NOMO-1 treated with DMSO at 0.1 percent for 48 hours (cell line): ENCODE results near the gene PLEKHD1.
"Not testable (repeated sequence)": the region's sequence is repeated elsewhere in the genome, so short reads cannot be mapped to it uniquely, and the experiment has no call there.

Source experiments
- DNase-seq: peaks from one replicate; lab custom pipeline; 2025; ENCODE audit not compliant: unreplicated experiment; lab: John Stamatoyannopoulos, UW

PLEKHD1 gene

GRCh38 chr14:69484444-69485314, at the start of gene PLEKHD1:
PLEKHD1 (plus strand) TSS chr14:69484728; CDS start chr14:69484966, 238 bp downstream.
- DNase-seq, result peak; percentile 2

DNA sequence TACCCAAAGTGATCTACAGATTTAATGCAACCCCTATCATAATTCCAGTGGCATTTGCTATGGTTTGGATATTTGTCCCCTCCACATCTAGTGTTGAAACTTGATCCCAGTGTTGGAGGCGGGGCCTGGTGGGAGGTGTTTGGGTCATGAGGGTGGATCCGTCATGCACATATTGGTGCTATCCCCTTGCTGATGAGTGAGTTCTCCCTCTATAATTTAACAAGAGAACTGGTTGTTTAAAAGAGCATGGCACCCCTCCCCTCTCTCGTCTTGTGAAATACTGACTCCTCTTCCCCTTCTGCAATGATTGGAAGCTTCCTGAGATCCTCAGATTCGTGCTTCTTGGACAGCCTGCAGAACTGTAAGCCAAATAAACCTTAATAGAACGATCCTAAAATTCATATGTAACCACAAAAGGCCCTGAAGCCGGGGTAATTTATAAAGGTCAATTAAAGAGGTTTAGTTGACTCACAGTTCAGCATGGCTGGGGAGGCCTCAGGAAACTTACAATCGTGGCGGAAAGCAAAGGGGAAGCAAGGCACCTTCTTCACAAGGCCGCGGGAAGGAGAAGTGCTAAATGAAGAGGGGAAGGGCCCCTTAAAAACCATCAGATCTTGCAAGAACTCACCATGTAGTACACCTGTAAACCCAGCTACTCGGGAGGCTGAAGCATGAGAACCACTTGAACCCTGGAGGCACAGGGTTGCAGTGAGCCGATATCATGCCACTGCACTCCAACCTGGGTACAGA, 44.8 kb upstream of the PLEKHD1 start:
- peak; percentile 18 for DNase-seq

DNA sequence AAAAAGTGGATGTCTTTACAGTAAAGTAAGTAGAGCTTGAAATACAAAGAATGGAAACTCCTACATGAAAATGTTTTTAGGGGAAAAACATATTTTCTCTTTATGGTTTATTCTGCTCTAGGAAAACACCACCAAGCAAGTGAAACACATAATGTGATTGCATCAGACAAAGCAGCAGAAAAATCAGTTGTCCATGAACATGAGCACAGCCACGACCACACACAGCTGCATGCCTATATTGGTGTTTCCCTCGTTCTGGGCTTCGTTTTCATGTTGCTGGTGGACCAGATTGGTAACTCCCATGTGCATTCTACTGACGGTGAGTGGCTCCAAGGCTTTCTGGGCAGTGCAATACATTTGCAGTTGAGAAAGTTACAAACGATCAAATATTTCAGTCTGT, 42.6 kb upstream of the PLEKHD1 start:
- no peak for DNase-seq

DNA sequence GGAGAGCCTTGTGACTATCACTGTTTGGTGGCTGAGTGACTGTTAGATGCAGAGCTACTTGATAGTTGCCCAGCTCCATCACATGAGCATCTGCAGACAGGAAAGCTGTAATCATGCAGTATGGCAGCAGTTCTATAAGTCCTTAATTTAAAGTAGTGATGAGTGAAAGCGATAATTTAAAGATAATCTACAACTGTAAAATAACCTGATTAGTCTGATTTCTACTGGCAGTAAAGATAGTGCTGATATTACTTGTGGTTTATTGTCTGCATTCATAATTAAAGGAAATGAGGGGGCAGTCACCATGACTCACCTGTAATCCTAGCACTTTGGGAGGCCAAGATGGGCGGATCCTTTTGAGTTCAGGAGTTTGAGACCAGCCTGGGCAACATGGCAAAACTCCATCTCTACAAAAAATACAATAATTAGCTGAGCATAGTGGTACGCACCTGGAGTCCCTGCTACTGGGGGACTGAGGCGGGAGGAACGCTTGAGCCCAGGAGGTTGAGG, 41.2 kb upstream of the PLEKHD1 start:
- DNase-seq, result no peak

DNA sequence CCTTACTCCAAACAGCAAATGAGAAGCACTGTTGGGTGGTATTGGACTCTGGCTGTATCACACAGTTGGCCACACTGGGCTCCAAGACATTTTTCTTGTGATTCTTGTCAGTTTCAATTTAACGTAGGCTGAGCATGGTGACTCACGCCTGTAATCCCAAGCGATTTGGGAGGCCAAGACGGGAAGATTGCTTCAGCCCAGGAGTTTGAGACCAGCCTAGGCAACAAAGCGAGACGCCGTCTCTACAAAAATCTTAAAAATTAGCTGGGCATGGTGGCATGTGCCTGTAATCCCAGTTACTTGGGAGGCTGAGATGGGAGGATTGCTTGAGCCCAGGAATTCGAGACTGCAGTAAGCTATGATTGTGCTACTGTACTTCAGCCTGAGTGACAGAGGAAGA, 35.3 kb upstream of the PLEKHD1 start:
- DNase-seq, result no peak

GRCh38 chr14:69451941-69452340, 32.6 kb upstream of the PLEKHD1 start:
- no peak for DNase-seq

- no peak for DNase-seq
Measured at GRCh38 chr14:69458350-69458749, 26.2 kb upstream of the PLEKHD1 start.

- DNase-seq, result no peak
Measured at GRCh38 chr14:69459122-69459521, 25.4 kb upstream of the PLEKHD1 start.

GRCh38 chr14:69460093-69460701, 24.3 kb upstream of the PLEKHD1 start:
- peak; percentile 86 for DNase-seq

DNA sequence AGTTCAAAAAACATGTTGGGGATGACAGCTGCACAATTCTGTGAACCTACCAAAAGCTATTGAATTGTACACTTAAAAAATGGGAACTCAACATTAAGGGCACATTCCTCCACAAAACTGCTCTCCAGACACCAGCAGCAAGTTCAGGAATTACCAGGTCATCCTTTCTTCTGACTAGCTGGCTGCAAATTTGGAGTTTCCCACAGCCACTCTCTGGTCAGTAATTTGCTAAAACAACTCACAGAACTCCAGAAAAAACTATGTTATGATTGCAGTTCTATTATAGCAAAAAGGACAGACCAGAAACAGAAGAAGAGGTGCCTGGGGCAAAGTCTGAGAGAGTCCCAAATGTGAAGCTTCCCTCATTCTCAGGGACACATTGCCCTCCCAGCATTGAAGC, 20.1 kb upstream of the PLEKHD1 start:
- no peak for DNase-seq

DNA sequence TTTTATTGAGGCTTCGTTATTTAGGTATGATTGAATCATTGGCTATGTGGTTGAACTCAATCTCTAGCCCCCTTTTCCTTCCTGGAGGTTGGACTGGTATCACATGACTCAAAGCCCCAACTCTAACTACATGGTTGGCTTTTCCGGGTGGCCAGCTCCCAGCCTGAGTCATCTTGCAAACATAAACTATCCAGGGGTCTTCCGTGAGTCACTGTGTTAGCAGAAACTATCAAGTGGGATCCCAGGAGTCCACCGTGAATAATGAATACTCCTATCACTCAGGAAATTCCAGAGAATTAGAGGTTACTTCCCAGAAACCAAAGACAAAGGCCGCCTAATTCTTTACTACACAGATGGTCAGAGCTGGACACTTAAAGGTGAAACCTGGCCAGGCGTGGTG, 19.7 kb upstream of the PLEKHD1 start:
- no peak for DNase-seq

GRCh38 chr14:69468949-69469348, 15.6 kb upstream of the PLEKHD1 start:
- no peak for DNase-seq

- no peak for DNase-seq
Measured at GRCh38 chr14:69471436-69471835, 13.1 kb upstream of the PLEKHD1 start.

DNA sequence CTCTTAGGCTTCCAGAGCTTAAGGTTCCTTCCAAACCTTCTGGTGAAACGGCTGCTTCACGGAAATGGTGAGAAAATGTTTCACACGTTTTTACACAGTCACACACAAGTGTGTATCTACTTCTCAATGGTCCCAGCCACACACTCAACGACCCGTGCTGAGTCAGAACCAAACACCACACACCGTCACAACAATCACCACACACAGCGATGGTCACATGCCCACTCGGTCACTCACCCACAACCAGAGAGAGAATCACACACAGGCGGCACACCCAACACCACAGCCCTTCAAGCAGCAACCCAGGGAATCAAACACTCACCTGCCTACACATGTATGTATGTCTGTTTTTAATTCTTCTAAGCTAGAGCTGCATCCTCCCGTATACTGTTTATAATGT, 12.6 kb upstream of the PLEKHD1 start:
- DNase-seq, result no peak

GRCh38 chr14:69473260-69473659, 11.3 kb upstream of the PLEKHD1 start:
- no peak for DNase-seq

DNA sequence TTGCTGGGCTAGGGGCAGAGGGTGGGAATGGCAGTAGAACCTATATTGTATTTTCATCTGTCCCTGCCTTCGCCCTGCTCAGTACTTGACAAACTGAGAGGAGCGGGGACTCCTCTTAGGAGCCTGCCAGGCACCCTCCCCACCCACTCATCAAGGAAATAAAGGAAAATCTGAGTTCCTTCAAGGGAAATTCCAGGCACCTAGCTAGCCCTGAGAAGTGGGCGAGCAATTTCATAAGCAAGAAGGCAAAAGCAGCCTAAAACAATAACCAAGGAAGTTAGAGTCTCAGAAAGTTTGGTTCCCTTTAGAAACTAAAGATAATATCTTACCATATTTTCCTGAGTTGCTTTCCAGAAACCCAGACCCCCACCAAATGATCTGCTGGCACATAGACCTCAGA, 10.6 kb upstream of the PLEKHD1 start:
- no peak for DNase-seq

DNA sequence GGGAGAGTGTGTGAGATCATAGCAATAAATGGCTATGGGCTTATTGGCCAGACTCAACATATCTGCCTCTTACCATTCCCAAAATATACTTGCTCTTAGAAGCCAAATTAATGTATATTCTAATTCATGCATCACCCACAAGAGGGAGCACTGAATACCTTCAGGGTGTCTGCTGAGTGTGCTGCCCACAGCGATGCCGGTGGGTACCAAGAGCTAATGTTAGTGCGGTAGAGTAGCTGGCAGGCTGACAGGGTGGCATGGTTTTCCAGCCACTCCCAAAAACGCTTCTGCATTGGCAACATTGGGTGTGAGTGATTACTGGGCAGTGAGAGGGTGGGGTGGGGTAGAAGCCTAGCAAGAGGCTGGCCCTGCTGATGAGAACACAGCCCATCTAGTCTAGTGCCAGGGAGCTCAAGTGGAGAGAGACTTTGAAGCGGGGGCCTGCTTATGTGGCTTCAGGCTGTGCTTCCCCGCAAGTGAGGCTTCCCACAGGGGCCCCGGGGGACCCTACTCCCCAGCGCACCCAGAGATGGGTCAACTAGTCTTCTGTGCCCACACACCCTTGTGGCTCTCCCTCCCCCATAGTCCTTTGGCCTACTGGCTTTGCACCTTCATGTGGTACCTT, 9.2 kb upstream of the PLEKHD1 start:
- peak; percentile 21 for DNase-seq

DNA sequence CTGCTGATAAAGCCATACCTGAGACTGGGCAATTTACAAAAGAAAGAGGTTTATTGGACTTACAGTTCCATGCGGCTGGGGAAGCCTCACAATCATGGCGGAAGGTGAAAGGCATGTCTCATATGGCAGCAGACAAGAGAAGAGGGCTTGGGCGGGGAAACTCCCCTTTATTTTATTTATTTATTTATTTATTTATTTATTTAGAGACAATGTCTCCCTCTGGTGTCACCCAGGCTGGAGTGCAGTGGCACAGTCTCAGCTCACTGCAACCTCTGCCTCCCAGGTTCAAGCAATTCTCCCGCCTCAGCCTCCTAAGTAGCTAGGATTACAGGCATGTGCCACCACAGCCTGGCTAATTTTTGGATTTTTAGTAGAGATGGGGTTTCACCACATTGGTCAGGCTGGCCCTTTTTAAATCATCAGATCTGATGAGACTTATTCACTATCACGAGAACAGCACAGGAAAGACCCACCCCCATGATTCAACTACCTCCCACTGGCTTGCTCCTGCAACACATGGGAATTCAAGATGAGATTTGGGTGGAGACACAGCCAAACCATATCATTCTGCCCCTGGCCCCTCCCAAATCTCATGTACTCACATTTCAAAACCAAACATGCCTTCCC, 7.6 kb upstream of the PLEKHD1 start:
- DNase-seq, result not testable (repeated sequence)

DNA sequence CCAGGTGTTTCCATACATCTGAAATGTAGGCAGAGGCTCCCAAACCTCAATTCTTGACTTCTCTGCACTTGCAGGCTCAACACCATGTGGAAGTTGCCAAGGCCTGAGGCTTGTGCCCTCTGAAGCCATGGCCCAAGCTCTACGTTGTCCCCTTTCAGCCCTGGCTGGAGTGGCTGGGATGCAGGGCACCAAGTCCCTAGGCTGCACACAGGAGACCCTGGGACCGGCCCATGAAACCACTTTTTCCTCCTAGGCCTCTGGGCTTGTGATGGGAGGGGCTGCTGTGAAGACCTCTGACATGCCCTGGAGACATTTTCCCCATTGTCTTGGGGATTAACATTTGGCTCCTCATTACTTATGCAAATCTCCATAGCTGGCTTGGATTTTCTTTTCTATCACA, 6.5 kb upstream of the PLEKHD1 start:
- DNase-seq, result not testable (repeated sequence)

DNA sequence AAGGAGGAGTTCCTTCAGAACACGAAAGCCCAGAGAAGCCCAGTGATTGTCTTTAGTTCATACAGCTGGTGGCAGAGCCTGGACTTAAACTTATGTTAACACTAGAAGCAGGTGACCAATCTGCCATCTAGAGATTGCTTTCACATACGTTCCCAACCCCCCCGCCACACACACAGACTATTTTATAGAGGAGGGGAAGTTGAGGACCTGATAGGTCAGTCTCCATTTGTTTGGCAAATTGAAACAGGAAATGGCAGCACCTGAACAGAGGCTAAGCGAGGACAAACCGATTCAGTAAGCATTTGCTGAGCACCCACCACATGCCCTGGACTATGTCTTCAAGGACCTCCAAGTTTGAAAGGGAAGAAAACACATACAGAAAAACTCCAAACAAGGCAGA, 4.8 kb upstream of the PLEKHD1 start:
- DNase-seq, result no peak

DNA sequence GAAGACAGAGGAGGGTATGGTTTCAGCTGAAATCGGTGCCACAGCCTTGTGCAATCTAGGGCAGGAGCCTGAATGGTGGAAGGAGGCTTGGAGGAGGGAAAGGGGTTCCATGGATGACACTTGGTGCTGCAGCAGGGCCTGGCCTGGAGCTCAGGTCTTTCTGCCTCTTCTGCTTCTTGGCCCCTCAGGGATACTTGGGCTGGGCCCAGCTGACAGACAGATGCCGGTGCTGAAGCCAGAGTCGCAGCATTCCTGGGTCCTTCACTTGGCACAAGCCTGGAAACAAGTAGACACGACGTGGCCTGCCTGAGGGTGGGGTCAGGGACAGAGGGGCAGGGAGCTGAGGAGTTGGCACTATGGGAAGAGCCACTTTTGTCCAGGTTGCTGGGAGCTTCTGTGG, 4.4 kb upstream of the PLEKHD1 start:
- DNase-seq, result no peak
